ENCODE measurements around the gene TRPM6. TPM values are rescaled to one million over a fixed set of nuclear protein-coding genes. Genes with fewer than 3 reads are reported as not detected.

The TRPM6 gene
- total RNA-seq, 1 experiment from 2014 or later = 0.57 TPM

GRCh38 chr9:74874220-74874619 is 13.5 kb downstream of the TRPM6 start:
- Mint-ChIP-seq H3K4me3 (no peak overlapping the region), H3K9me3 (no peaks in the 10 kb centered on the region; a peak in 1 of 5 replicates), H3K36me3 (ENCODE audit: insufficient read depth in 1 of 3, low read depth in 3 of 3) (no peaks in the 10 kb centered on the region), H3K27ac (no peak overlapping the region), H3K27me3 (ENCODE audit: low read depth) (no peaks in the 10 kb centered on the region), H3K4me1 (peaks cover 0 to 3% of the 10 kb centered on the region in 2 experiments; a peak in 1 of 4 replicates)
- Histone ChIP-seq H2BK15ac (ENCODE audit: low read depth, low read length) (no peak overlapping the region), H3K27ac (ENCODE audit: insufficient read length, low read depth, low read length) (no peak overlapping the region), H3K9me3 (ENCODE audit: control insufficient read depth, low read depth, low read length) (no peaks in the 10 kb centered on the region), H3K23me2 (ENCODE audit: insufficient read length, low read depth, low read length, poor library complexity, severe bottlenecking) (no peaks in the 10 kb centered on the region), H3K4me1 (ENCODE audit: insufficient read depth, low read length) (no peaks in the 10 kb centered on the region), H4K91ac (ENCODE audit: insufficient read length, low read depth, low read length) (no peak overlapping the region), H3K79me1 (ENCODE audit: insufficient read depth, low read depth, low read length, poor library complexity, severe bottlenecking) (no peaks in the 10 kb centered on the region), H4K20me1 (ENCODE audit: control insufficient read depth, insufficient read depth, insufficient read length) (no peaks in the 10 kb centered on the region), H2AFZ (ENCODE audit: low read length) (no peak overlapping the region), H3K14ac (ENCODE audit: insufficient read depth, low read length) (no peak overlapping the region), H3K56ac (ENCODE audit: insufficient read length, low read depth, low read length) (no peak overlapping the region), H2BK20ac (ENCODE audit: low read depth, low read length, poor library complexity, severe bottlenecking) (no peak overlapping the region), H2BK12ac (ENCODE audit: insufficient read length, low read depth, low read length) (no peak overlapping the region), H2BK120ac (ENCODE audit: low read depth, low read length, poor library complexity, severe bottlenecking) (no peak overlapping the region), H3K9ac (ENCODE audit: extremely low read depth, insufficient read length, low read length) (no peak overlapping the region), H4K5ac (ENCODE audit: insufficient read length, low read depth, low read length) (no peak overlapping the region), H4K8ac (replicated peaks; ENCODE audit: insufficient read length, low read depth, low read length) (no peak overlapping the region), H2BK5ac (ENCODE audit: insufficient read length, low read length) (no peak overlapping the region), H3T11ph (ENCODE audit: low read length) (no peak overlapping the region), H3K79me2 (ENCODE audit: insufficient read depth, low read length) (no peaks in the 10 kb centered on the region), H3K27me3 (ENCODE audit: insufficient read depth, low read length) (no peaks in the 10 kb centered on the region), H3K18ac (ENCODE audit: insufficient read length, low read depth, low read length) (no peak overlapping the region), H2AK5ac (ENCODE audit: insufficient read length, low read length) (no peak overlapping the region), H3K4me2 (ENCODE audit: insufficient read depth, insufficient read length, low read length) (no peak overlapping the region), H3K4ac (ENCODE audit: low read depth, low read length) (no peak overlapping the region), H3K23ac (ENCODE audit: insufficient read length, low read depth, low read length) (no peak overlapping the region)
- WGBS (ENCODE audit: extremely low coverage, insufficient read length, low lambda C conversion rate) = no CpG with 5 or more reads among the region's 2 CpGs
- no peak for DNase-seq
- TF ChIP-seq, protein P1, sequence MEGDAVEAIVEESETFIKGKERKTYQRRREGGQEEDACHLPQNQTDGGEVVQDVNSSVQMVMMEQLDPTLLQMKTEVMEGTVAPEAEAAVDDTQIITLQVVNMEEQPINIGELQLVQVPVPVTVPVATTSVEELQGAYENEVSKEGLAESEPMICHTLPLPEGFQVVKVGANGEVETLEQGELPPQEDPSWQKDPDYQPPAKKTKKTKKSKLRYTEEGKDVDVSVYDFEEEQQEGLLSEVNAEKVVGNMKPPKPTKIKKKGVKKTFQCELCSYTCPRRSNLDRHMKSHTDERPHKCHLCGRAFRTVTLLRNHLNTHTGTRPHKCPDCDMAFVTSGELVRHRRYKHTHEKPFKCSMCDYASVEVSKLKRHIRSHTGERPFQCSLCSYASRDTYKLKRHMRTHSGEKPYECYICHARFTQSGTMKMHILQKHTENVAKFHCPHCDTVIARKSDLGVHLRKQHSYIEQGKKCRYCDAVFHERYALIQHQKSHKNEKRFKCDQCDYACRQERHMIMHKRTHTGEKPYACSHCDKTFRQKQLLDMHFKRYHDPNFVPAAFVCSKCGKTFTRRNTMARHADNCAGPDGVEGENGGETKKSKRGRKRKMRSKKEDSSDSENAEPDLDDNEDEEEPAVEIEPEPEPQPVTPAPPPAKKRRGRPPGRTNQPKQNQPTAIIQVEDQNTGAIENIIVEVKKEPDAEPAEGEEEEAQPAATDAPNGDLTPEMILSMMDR (conservative IDR thresholded peaks at IDR 0.05) = no peak

Data from H9 (cell line).